Adrenal gland (tissue), 5 donors: Measurements from ENCODE around the gene OR13A1.
"Not testable (repeated sequence)": the region's sequence is repeated elsewhere in the genome, so short reads cannot be mapped to it uniquely, and the experiment has no call there.

Experiments
- POLR2A ChIP-seq, 2 donors: fragments of 450-650 bp; IDR thresholded peaks; one replicate each; pipeline ENCODE4 v1.6.1; 2017; ENCODE audit warnings: antibody characterized with exemption in 2 of 2, mild to moderate bottlenecking in 2 of 2, moderate library complexity in 1 of 2
- TF ChIP-seq, protein P1 (sequence below), 6 experiments: fragments of 450-650 bp in 4 of 6; fragments of 200-600 bp in 2 of 6; sonication (generic) in 1 of 6; IDR thresholded peaks; 1 replicate in 5 of 6; 2 replicates in 1 of 6; pipeline versions ENCODE4 v1.5.1 to v1.8.0; 2016 to 2021; ENCODE audit warnings: antibody characterized with exemption in 6 of 6, mild to moderate bottlenecking in 2 of 6, moderate library complexity in 1 of 6
- donor health status: DM: no; HTN: no; CAD: no.

DNA sequence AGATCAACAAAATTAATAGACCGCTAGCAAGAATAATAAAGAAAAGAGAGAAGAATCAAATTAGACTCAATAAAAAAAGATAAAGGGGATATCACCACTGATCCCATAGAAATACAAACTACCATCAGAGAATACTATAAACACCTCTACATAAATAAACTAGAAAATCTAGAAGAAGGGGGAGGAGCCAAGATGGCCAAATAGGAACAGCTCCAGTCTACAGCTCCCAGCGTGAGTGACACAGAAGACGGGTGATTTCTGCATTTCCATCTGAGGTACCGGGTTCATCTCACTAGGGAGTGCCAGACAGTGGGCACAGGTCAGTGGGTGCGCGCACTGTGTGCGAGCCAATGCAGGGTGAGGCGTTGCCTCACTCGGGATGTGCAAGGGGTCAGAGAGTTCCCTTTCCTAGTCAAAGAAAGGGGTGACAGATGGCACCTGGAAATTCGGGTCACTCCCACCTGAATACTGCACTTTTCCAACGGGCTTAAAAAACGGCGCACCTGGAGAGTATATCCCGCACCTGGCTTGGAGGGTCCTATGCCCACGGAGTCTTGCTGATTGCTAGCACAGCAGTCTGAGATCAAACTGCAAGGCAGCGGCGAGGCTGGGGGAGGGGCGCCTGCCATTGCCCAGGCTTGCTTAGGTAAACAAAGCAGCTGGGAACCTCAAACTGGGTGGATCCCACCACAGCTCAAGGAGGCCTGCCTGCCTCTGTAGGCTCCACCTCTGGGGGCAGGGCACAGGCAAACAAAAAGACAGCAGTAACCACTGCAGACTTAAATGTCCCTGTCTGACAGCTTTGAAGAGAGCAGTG lies 46.8 kb upstream of the OR13A1 start:
- TF ChIP-seq POLR2A (IDR thresholded peaks at IDR 0.05): not testable (repeated sequence)
- TF ChIP-seq, protein P1, sequence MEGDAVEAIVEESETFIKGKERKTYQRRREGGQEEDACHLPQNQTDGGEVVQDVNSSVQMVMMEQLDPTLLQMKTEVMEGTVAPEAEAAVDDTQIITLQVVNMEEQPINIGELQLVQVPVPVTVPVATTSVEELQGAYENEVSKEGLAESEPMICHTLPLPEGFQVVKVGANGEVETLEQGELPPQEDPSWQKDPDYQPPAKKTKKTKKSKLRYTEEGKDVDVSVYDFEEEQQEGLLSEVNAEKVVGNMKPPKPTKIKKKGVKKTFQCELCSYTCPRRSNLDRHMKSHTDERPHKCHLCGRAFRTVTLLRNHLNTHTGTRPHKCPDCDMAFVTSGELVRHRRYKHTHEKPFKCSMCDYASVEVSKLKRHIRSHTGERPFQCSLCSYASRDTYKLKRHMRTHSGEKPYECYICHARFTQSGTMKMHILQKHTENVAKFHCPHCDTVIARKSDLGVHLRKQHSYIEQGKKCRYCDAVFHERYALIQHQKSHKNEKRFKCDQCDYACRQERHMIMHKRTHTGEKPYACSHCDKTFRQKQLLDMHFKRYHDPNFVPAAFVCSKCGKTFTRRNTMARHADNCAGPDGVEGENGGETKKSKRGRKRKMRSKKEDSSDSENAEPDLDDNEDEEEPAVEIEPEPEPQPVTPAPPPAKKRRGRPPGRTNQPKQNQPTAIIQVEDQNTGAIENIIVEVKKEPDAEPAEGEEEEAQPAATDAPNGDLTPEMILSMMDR (IDR thresholded peaks at IDR 0.05): not testable (repeated sequence)
